ENCODE results near the gene SEZ6. TPM values are rescaled to one million over a fixed set of nuclear protein-coding genes. Genes with fewer than 3 reads are reported as not detected.

The SEZ6 gene
- total RNA-seq, 1 experiment from 2014 or later = not detected

DNA sequence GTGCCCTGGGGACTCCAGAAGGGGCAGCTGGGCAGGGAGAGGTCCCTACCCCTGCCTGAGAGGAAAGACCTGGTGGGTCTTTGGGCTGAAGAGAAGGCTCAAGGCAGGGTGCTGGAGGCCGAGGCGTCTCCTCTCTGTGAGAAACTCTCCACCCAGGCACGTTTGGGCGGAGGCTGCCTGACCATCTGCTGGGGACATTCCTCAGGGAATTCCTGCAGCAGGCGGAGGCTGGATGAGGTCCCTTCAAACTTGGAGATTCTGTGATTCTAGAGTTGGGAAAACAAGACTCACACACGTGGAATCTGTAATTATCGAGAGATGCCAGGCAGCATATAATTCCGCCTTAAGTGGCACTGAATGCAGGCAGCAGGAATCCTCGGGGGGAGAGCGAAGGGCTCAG, 33.4 kb downstream of the SEZ6 start:
- DNase-seq = no peak

DNA sequence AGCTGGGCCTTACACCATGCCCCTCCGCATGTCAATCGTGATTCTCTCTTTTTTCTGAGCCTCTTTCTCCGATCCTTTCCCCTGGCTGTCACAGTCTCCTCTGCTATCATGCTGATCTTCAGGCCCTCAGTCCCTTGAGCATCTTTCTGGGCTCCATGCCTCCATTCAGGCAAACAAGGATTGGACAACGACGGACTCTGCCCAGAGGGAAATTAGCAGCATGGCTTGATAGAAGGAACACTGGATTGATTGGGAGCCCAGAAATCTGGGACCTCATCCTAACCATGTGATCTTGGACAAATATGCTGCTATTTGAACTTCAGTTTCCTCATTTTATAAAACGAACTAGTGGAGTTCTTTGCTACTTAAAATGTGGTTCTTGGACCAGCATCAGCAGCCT, 35.0 kb downstream of the SEZ6 start:
- no peak overlapping the region for H3K4me3 Mint-ChIP-seq (ENCODE audit: low read depth, unreplicated experiment)
- DNase-seq = no peak
- intact Hi-C loops (cut with micrococcal nuclease; ENCODE audit: unreplicated experiment) = no loop called here
- TF ChIP-seq, protein P1, sequence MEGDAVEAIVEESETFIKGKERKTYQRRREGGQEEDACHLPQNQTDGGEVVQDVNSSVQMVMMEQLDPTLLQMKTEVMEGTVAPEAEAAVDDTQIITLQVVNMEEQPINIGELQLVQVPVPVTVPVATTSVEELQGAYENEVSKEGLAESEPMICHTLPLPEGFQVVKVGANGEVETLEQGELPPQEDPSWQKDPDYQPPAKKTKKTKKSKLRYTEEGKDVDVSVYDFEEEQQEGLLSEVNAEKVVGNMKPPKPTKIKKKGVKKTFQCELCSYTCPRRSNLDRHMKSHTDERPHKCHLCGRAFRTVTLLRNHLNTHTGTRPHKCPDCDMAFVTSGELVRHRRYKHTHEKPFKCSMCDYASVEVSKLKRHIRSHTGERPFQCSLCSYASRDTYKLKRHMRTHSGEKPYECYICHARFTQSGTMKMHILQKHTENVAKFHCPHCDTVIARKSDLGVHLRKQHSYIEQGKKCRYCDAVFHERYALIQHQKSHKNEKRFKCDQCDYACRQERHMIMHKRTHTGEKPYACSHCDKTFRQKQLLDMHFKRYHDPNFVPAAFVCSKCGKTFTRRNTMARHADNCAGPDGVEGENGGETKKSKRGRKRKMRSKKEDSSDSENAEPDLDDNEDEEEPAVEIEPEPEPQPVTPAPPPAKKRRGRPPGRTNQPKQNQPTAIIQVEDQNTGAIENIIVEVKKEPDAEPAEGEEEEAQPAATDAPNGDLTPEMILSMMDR (IDR thresholded peaks at IDR 0.05; ENCODE audit: unreplicated experiment) = no peak
- CTCF ChIA-PET = interaction anchor here (0.6 kb wide), 1 partner anchor 9 kb away, joined by 3 read pairs; no protein-coding TSS in a partner anchor
- peaks cover 10% of the 10 kb centered on the region for H3K4me1 Mint-ChIP-seq (ENCODE audit: low read depth, unreplicated experiment)
- H3K36me3 Mint-ChIP-seq (ENCODE audit: insufficient read depth, unreplicated experiment) = no peaks in the 10 kb centered on the region
- BruUV-seq (replicated peaks) = no TSS peak
- H3K27me3 Mint-ChIP-seq (ENCODE audit: unreplicated experiment) = peaks cover 68% of the 10 kb centered on the region
- H3K9me3 Mint-ChIP-seq (ENCODE audit: low read depth, unreplicated experiment) = no peaks in the 10 kb centered on the region
- H3K27ac Mint-ChIP-seq (ENCODE audit: unreplicated experiment) = no peak overlapping the region

More for the DNA sequence above, 33.4 kb downstream of the SEZ6 start:
- BruUV-seq (replicated peaks) = no TSS peak
- no peak overlapping the region for H3K27ac Mint-ChIP-seq (ENCODE audit: unreplicated experiment)
- H3K9me3 Mint-ChIP-seq (ENCODE audit: low read depth, unreplicated experiment) = no peaks in the 10 kb centered on the region
- no peak overlapping the region for H3K4me3 Mint-ChIP-seq (ENCODE audit: low read depth, unreplicated experiment)
- H3K4me1 Mint-ChIP-seq (ENCODE audit: low read depth, unreplicated experiment) = peaks cover 10% of the 10 kb centered on the region
- no peaks in the 10 kb centered on the region for H3K36me3 Mint-ChIP-seq (ENCODE audit: insufficient read depth, unreplicated experiment)
- CTCF ChIA-PET = interaction anchor here (0.8 kb wide), 1 partner anchor 145 kb away, joined by 3 read pairs; no protein-coding TSS in a partner anchor
- peaks cover 82% of the 10 kb centered on the region for H3K27me3 Mint-ChIP-seq (ENCODE audit: unreplicated experiment)
- TF ChIP-seq, protein P1 (IDR thresholded peaks at IDR 0.05; ENCODE audit: unreplicated experiment) = no peak
- intact Hi-C loops (cut with micrococcal nuclease; ENCODE audit: unreplicated experiment) = no loop called here

DNA sequence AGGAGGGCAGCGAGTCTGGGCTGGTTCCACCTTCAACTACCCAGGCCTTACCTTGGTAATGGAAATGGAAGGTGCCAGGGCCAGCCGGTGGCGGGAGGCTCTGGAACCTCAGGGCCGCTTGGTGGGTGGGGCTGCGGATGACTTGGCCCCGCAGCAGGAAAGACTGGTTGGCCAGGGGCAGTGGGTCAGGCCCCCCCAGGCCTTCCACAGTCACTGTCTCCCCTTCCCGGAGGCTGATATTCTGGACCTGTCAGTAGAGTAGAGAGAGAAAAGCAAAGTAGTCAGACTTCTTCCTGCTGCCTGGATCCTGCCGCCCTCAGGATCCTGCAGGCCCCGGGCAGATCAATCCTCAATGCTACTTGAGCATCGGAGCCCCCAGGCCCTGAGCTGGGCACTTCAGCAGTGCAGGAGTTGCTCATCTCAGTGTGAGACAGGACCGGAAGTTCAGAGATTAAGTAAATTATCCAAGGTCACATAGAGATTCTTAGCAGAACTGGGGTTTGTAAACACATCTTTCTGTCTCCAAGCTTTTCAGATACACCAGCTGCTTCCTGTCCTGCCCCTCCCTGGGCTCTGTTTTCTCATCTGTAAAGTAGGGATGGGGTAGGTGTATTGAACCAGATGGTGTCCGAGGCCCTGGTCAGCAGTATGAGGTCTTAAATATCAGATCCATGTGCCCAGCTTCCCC, 36.0 kb downstream of the SEZ6 start:
- intact Hi-C loops (cut with micrococcal nuclease; ENCODE audit: unreplicated experiment) = no loop called here
- TF ChIP-seq, protein P1 (IDR thresholded peaks at IDR 0.05; ENCODE audit: unreplicated experiment) = no peak

DNA sequence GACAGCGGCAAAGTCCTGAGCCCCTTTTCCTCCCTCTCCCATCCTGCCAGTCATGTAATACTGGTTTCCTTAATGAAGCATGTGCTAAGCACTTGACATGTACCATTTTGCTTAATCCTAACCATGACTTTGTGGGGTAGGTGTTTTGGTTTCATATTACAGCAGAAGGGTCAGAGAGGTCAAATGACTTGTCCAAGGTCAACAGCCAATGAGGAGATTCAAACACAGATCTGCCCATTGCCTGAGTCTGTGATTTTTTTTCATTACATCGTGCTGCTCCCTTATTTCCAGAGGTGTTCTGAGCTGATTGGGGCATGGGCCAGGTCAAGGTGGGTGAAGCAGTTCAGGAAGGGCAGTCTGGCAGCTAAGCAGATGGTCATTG, 36.9 kb downstream of the SEZ6 start:
- peak overlapping the region; percentile 44 for H3K27ac Mint-ChIP-seq (ENCODE audit: unreplicated experiment)
- TF ChIP-seq, protein P1 (IDR thresholded peaks at IDR 0.05; ENCODE audit: unreplicated experiment) = no peak
- BruUV-seq (replicated peaks) = no TSS peak
- H3K4me3 Mint-ChIP-seq (ENCODE audit: low read depth, unreplicated experiment) = no peak overlapping the region
- peaks cover 10% of the 10 kb centered on the region for H3K4me1 Mint-ChIP-seq (ENCODE audit: low read depth, unreplicated experiment)
- peaks cover 64% of the 10 kb centered on the region for H3K27me3 Mint-ChIP-seq (ENCODE audit: unreplicated experiment)
- no peaks in the 10 kb centered on the region for H3K9me3 Mint-ChIP-seq (ENCODE audit: low read depth, unreplicated experiment)
- no peak for DNase-seq
- intact Hi-C loops (cut with micrococcal nuclease; ENCODE audit: unreplicated experiment) = no loop called here
- H3K36me3 Mint-ChIP-seq (ENCODE audit: insufficient read depth, unreplicated experiment) = no peaks in the 10 kb centered on the region
- CTCF ChIA-PET = no interaction called here

More for the DNA sequence above, 36.0 kb downstream of the SEZ6 start:
- peaks cover 68% of the 10 kb centered on the region for H3K27me3 Mint-ChIP-seq (ENCODE audit: unreplicated experiment)
- no peaks in the 10 kb centered on the region for H3K9me3 Mint-ChIP-seq (ENCODE audit: low read depth, unreplicated experiment)
- CTCF ChIA-PET = no interaction called here
- no TSS peak for BruUV-seq (replicated peaks)
- peaks cover 10% of the 10 kb centered on the region for H3K4me1 Mint-ChIP-seq (ENCODE audit: low read depth, unreplicated experiment)
- H3K4me3 Mint-ChIP-seq (ENCODE audit: low read depth, unreplicated experiment) = no peak overlapping the region
- no peak for DNase-seq
- no peak overlapping the region for H3K27ac Mint-ChIP-seq (ENCODE audit: unreplicated experiment)
- H3K36me3 Mint-ChIP-seq (ENCODE audit: insufficient read depth, unreplicated experiment) = no peaks in the 10 kb centered on the region
